Measurements from ENCODE around the gene ATRN.
"Not testable (repeated sequence)": the region's sequence is repeated elsewhere in the genome, so short reads cannot be mapped to it uniquely, and the experiment has no call there.

Gene ATRN

GRCh38 chr20:3615171-3615840 is 144.5 kb downstream of the ATRN start:
- H3K27me3 ChIP-seq (replicated peaks in 2 of 5; ENCODE audit: control insufficient read depth in 4 of 5, insufficient read depth in 5 of 5, low read length in 4 of 5); H3K4me3 ChIP-seq (ENCODE audit: control insufficient read depth in 1 of 7, extremely low read depth in 1 of 7, insufficient read depth in 4 of 7, low read depth in 2 of 7, low read length in 6 of 7); H3K27ac ChIP-seq (ENCODE audit: insufficient read depth in 1 of 2, low read depth in 1 of 2, low read length in 2 of 2, poor library complexity in 1 of 2, severe bottlenecking in 2 of 2); DNase-seq; H3K4me1 ChIP-seq (ENCODE audit: control extremely low read depth in 1 of 4, control insufficient read depth in 4 of 4, insufficient read depth in 4 of 4, low read length in 3 of 4); POLR2A ChIA-PET; H3K9me3 ChIP-seq (ENCODE audit: control extremely low read depth in 1 of 5, control insufficient read depth in 4 of 5, insufficient read depth in 2 of 5, low read depth in 1 of 5, low read length in 4 of 5): not testable (repeated sequence)
- 91% methylated on average over 8 of the region's 13 CpGs for whole genome bisulfite sequencing (ENCODE audit: insufficient coverage)
- peaks cover 0 to 11% (median 5%) of the 10 kb centered on the region in 4 experiments for H3K36me3 ChIP-seq (ENCODE audit: control insufficient read depth in 4 of 4, insufficient read depth in 4 of 4, low read length in 3 of 4)
- CTCF ChIA-PET, result interaction anchor here (1.2 kb wide), 1 partner anchor 9 kb away, joined by 3 read pairs; no protein-coding TSS in a partner anchor

- no peaks in the 10 kb centered on the region for H3K9me3 ChIP-seq (ENCODE audit: control extremely low read depth in 1 of 5, control insufficient read depth in 4 of 5, insufficient read depth in 2 of 5, low read depth in 1 of 5, low read length in 4 of 5)
- H3K4me3 ChIP-seq (ENCODE audit: control insufficient read depth in 1 of 7, extremely low read depth in 1 of 7, insufficient read depth in 4 of 7, low read depth in 2 of 7, low read length in 6 of 7), result no peak overlapping the region
- CTCF ChIA-PET, result interaction anchor here (1.1 to 1.2 kb wide), 2 partner anchors 8 to 53 kb away, joined by 3 read pairs; no protein-coding TSS in a partner anchor
- no peaks in the 10 kb centered on the region for H3K27me3 ChIP-seq (replicated peaks in 2 of 5; ENCODE audit: control insufficient read depth in 4 of 5, insufficient read depth in 5 of 5, low read length in 4 of 5)
- POLR2A ChIA-PET, result no interaction called here
- H3K4me1 ChIP-seq (ENCODE audit: control extremely low read depth in 1 of 4, control insufficient read depth in 4 of 4, insufficient read depth in 4 of 4, low read length in 3 of 4), result no peaks in the 10 kb centered on the region
- peaks cover 0 to 11% (median 5%) of the 10 kb centered on the region in 4 experiments for H3K36me3 ChIP-seq (ENCODE audit: control insufficient read depth in 4 of 4, insufficient read depth in 4 of 4, low read length in 3 of 4)
- H3K27ac ChIP-seq (ENCODE audit: insufficient read depth in 1 of 2, low read depth in 1 of 2, low read length in 2 of 2, poor library complexity in 1 of 2, severe bottlenecking in 2 of 2), result no peak overlapping the region
- DNase-seq, result peak in 2 of 3 donors; percentile 1 to 4
- WGBS (ENCODE audit: insufficient coverage), result 83% methylated on average over 4 of the region's 4 CpGs
Observed at GRCh38 chr20:3616250-3616649, 145.4 kb downstream of the ATRN start.

GRCh38 chr20:3621111-3621510 is 150.3 kb downstream of the ATRN start:
- CTCF ChIA-PET, result interaction anchor here (0.8 kb wide), 1 partner anchor 9 kb away, joined by 3 read pairs; no protein-coding TSS in a partner anchor

GRCh38 chr20:3622406-3622805 is 151.6 kb downstream of the ATRN start:
- H3K9me3 ChIP-seq (ENCODE audit: control extremely low read depth in 1 of 5, control insufficient read depth in 4 of 5, insufficient read depth in 2 of 5, low read depth in 1 of 5, low read length in 4 of 5), result no peaks in the 10 kb centered on the region
- peaks cover 0 to 10% (median 4%) of the 10 kb centered on the region in 4 experiments for H3K36me3 ChIP-seq (ENCODE audit: control insufficient read depth in 4 of 4, insufficient read depth in 4 of 4, low read length in 3 of 4)
- H3K27me3 ChIP-seq (replicated peaks in 2 of 5; ENCODE audit: control insufficient read depth in 4 of 5, insufficient read depth in 5 of 5, low read length in 4 of 5), result no peaks in the 10 kb centered on the region
- WGBS (ENCODE audit: insufficient coverage), result 100% methylated on average over 3 of the region's 4 CpGs
- no peak for DNase-seq
- H3K27ac ChIP-seq (ENCODE audit: insufficient read depth in 1 of 2, low read depth in 1 of 2, low read length in 2 of 2, poor library complexity in 1 of 2, severe bottlenecking in 2 of 2), result no peak overlapping the region
- H3K4me3 ChIP-seq (ENCODE audit: control insufficient read depth in 1 of 7, extremely low read depth in 1 of 7, insufficient read depth in 4 of 7, low read depth in 2 of 7, low read length in 6 of 7), result no peak overlapping the region
- CTCF ChIA-PET, result no interaction called here
- no peaks in the 10 kb centered on the region for H3K4me1 ChIP-seq (ENCODE audit: control extremely low read depth in 1 of 4, control insufficient read depth in 4 of 4, insufficient read depth in 4 of 4, low read length in 3 of 4)
- POLR2A ChIA-PET, result no interaction called here

More at GRCh38 chr20:3621111-3621510, 150.3 kb downstream of the ATRN start:
- no peaks in the 10 kb centered on the region for H3K4me1 ChIP-seq (ENCODE audit: control extremely low read depth in 1 of 4, control insufficient read depth in 4 of 4, insufficient read depth in 4 of 4, low read length in 3 of 4)
- H3K4me3 ChIP-seq (ENCODE audit: control insufficient read depth in 1 of 7, extremely low read depth in 1 of 7, insufficient read depth in 4 of 7, low read depth in 2 of 7, low read length in 6 of 7), result no peak overlapping the region
- H3K9me3 ChIP-seq (ENCODE audit: control extremely low read depth in 1 of 5, control insufficient read depth in 4 of 5, insufficient read depth in 2 of 5, low read depth in 1 of 5, low read length in 4 of 5), result no peaks in the 10 kb centered on the region
- no peak overlapping the region for H3K27ac ChIP-seq (ENCODE audit: insufficient read depth in 1 of 2, low read depth in 1 of 2, low read length in 2 of 2, poor library complexity in 1 of 2, severe bottlenecking in 2 of 2)
- DNase-seq, result peak in 1 of 3 donors; percentile 16
- H3K27me3 ChIP-seq (replicated peaks in 2 of 5; ENCODE audit: control insufficient read depth in 4 of 5, insufficient read depth in 5 of 5, low read length in 4 of 5), result no peaks in the 10 kb centered on the region
- peaks cover 0 to 11% (median 6%) of the 10 kb centered on the region in 4 experiments for H3K36me3 ChIP-seq (ENCODE audit: control insufficient read depth in 4 of 4, insufficient read depth in 4 of 4, low read length in 3 of 4)
- POLR2A ChIA-PET, result no interaction called here
- WGBS (ENCODE audit: insufficient coverage), result 85% methylated on average over 6 of the region's 8 CpGs

- WGBS (ENCODE audit: insufficient coverage), result 93% methylated on average over 2 of the region's 2 CpGs
- Histone ChIP-seq H3K4me1 (ENCODE audit: control extremely low read depth in 1 of 4, control insufficient read depth in 4 of 4, insufficient read depth in 4 of 4, low read length in 3 of 4) (no peaks in the 10 kb centered on the region), H3K9me3 (ENCODE audit: control extremely low read depth in 1 of 5, control insufficient read depth in 4 of 5, insufficient read depth in 2 of 5, low read depth in 1 of 5, low read length in 4 of 5) (no peaks in the 10 kb centered on the region), H3K27ac (ENCODE audit: insufficient read depth in 1 of 2, low read depth in 1 of 2, low read length in 2 of 2, poor library complexity in 1 of 2, severe bottlenecking in 2 of 2) (no peak overlapping the region), H3K27me3 (replicated peaks in 2 of 5; ENCODE audit: control insufficient read depth in 4 of 5, insufficient read depth in 5 of 5, low read length in 4 of 5) (no peaks in the 10 kb centered on the region), H3K4me3 (ENCODE audit: control insufficient read depth in 1 of 7, extremely low read depth in 1 of 7, insufficient read depth in 4 of 7, low read depth in 2 of 7, low read length in 6 of 7) (no peak overlapping the region), H3K36me3 (ENCODE audit: control insufficient read depth in 4 of 4, insufficient read depth in 4 of 4, low read length in 3 of 4) (peaks cover 5 to 12% (median 8%) of the 10 kb centered on the region in 4 experiments)
- no peak for DNase-seq
- ChIA-PET CTCF (interaction anchor here (0.8 kb wide), 1 partner anchor 10 kb away, joined by 3 read pairs; no protein-coding TSS in a partner anchor), POLR2A (no interaction called here)
Observed at GRCh38 chr20:3627476-3627875, 156.7 kb downstream of the ATRN start.

- POLR2A ChIA-PET, result no interaction called here
- Histone ChIP-seq H3K27me3 (replicated peaks in 2 of 5; ENCODE audit: control insufficient read depth in 4 of 5, insufficient read depth in 5 of 5, low read length in 4 of 5) (no peaks in the 10 kb centered on the region), H3K4me3 (ENCODE audit: control insufficient read depth in 1 of 7, extremely low read depth in 1 of 7, insufficient read depth in 4 of 7, low read depth in 2 of 7, low read length in 6 of 7) (no peak overlapping the region), H3K36me3 (ENCODE audit: control insufficient read depth in 4 of 4, insufficient read depth in 4 of 4, low read length in 3 of 4) (peaks cover 5 to 12% (median 8%) of the 10 kb centered on the region in 4 experiments), H3K4me1 (ENCODE audit: control extremely low read depth in 1 of 4, control insufficient read depth in 4 of 4, insufficient read depth in 4 of 4, low read length in 3 of 4) (no peaks in the 10 kb centered on the region), H3K27ac (ENCODE audit: insufficient read depth in 1 of 2, low read depth in 1 of 2, low read length in 2 of 2, poor library complexity in 1 of 2, severe bottlenecking in 2 of 2) (no peak overlapping the region), H3K9me3 (ENCODE audit: control extremely low read depth in 1 of 5, control insufficient read depth in 4 of 5, insufficient read depth in 2 of 5, low read depth in 1 of 5, low read length in 4 of 5) (no peaks in the 10 kb centered on the region)
- CTCF ChIA-PET, result no interaction called here
- 96% methylated on average over 14 of the region's 16 CpGs for WGBS (ENCODE audit: insufficient coverage)
- DNase-seq, result no peak
Observed at GRCh38 chr20:3628502-3629314, 157.9 kb downstream of the ATRN start.

GRCh38 chr20:3629893-3630292 is 159.1 kb downstream of the ATRN start:
- WGBS (ENCODE audit: insufficient coverage), result no CpG with 5 or more reads among the region's 2 CpGs
- Histone ChIP-seq H3K4me3 (ENCODE audit: control insufficient read depth in 1 of 7, extremely low read depth in 1 of 7, insufficient read depth in 4 of 7, low read depth in 2 of 7, low read length in 6 of 7) (no peak overlapping the region), H3K4me1 (ENCODE audit: control extremely low read depth in 1 of 4, control insufficient read depth in 4 of 4, insufficient read depth in 4 of 4, low read length in 3 of 4) (no peaks in the 10 kb centered on the region), H3K9me3 (ENCODE audit: control extremely low read depth in 1 of 5, control insufficient read depth in 4 of 5, insufficient read depth in 2 of 5, low read depth in 1 of 5, low read length in 4 of 5) (no peaks in the 10 kb centered on the region), H3K27ac (ENCODE audit: insufficient read depth in 1 of 2, low read depth in 1 of 2, low read length in 2 of 2, poor library complexity in 1 of 2, severe bottlenecking in 2 of 2) (no peak overlapping the region), H3K36me3 (ENCODE audit: control insufficient read depth in 4 of 4, insufficient read depth in 4 of 4, low read length in 3 of 4) (peaks cover 5 to 12% (median 8%) of the 10 kb centered on the region in 4 experiments), H3K27me3 (replicated peaks in 2 of 5; ENCODE audit: control insufficient read depth in 4 of 5, insufficient read depth in 5 of 5, low read length in 4 of 5) (no peaks in the 10 kb centered on the region)
- CTCF ChIA-PET, result interaction anchor here (0.6 to 1.1 kb wide), 2 partner anchors 9 to 201 kb away, joined by 3 read pairs; no protein-coding TSS in a partner anchor
- POLR2A ChIA-PET, result no interaction called here
- no peak for DNase-seq
